Renal cortex interstitium (tissue), 15 donors: ENCODE data around the gene ITPRIPL2. TPM values are rescaled to one million over a fixed set of nuclear protein-coding genes. Genes with fewer than 3 reads are reported as not detected.

ENCODE experiments used
- DNase-seq, 11 donors: peaks; one replicate each; pipeline ENCODE4 v3.0.0-alpha.2; 2013; ENCODE audit warnings: low read depth in 9 of 11, low spot score in 4 of 11; ENCODE audit errors: extremely low read depth in 1 of 11
- long read RNA-seq, 16 experiments: transcript quantifications; one replicate each; lab custom pipeline, GENCODE V29; 2026
- polyA plus RNA-seq, 3 donors: library from polyadenylated mRNA; unstranded; fragments of 120-200 nt; gene quantifications; one replicate each; pipeline ENCODE4 v1.2.1, GENCODE V29; 2013; ENCODE audit not compliant: insufficient read length in 3 of 3

Gene ITPRIPL2
- polyA plus RNA-seq = 10 to 100 TPM; 13.9 to 17.4 (median 14.8) TPM
- long read RNA-seq, donor 1, full-length matches to known transcripts = 26 of 26 reads
- long read RNA-seq, donor 1, partial matches to known transcripts = 0 of 26 reads
- long read RNA-seq, donor 1, other reads (novel, unspliced or antisense) = 0 of 26 reads
- long read RNA-seq, donor 2, full-length matches to known transcripts = 30 of 30 reads
- long read RNA-seq, donor 2, partial matches to known transcripts = 0 of 30 reads
- long read RNA-seq, donor 2, other reads (novel, unspliced or antisense) = 0 of 30 reads
- long read RNA-seq, donor 3, full-length matches to known transcripts = 56 of 56 reads
- long read RNA-seq, donor 3, partial matches to known transcripts = 0 of 56 reads
- long read RNA-seq, donor 3, other reads (novel, unspliced or antisense) = 0 of 56 reads
- long read RNA-seq, donor 4, full-length matches to known transcripts = 18 of 18 reads
- long read RNA-seq, donor 4, partial matches to known transcripts = 0 of 18 reads
- long read RNA-seq, donor 4, other reads (novel, unspliced or antisense) = 0 of 18 reads
- long read RNA-seq, donor 5 = 0 reads
- long read RNA-seq, donor 6, full-length matches to known transcripts = 69 of 69 reads
- long read RNA-seq, donor 6, partial matches to known transcripts = 0 of 69 reads
- long read RNA-seq, donor 6, other reads (novel, unspliced or antisense) = 0 of 69 reads
- long read RNA-seq, donor 7, full-length matches to known transcripts = 53 of 53 reads
- long read RNA-seq, donor 7, partial matches to known transcripts = 0 of 53 reads
- long read RNA-seq, donor 7, other reads (novel, unspliced or antisense) = 0 of 53 reads
- long read RNA-seq, donor 8 = 0 reads
- long read RNA-seq, donor 9, full-length matches to known transcripts = 42 of 42 reads
- long read RNA-seq, donor 9, partial matches to known transcripts = 0 of 42 reads
- long read RNA-seq, donor 9, other reads (novel, unspliced or antisense) = 0 of 42 reads
- long read RNA-seq, donor 10, full-length matches to known transcripts = 37 of 37 reads
- long read RNA-seq, donor 10, partial matches to known transcripts = 0 of 37 reads
- long read RNA-seq, donor 10, other reads (novel, unspliced or antisense) = 0 of 37 reads
- long read RNA-seq, donor 11, full-length matches to known transcripts = 25 of 25 reads
- long read RNA-seq, donor 11, partial matches to known transcripts = 0 of 25 reads
- long read RNA-seq, donor 11, other reads (novel, unspliced or antisense) = 0 of 25 reads
- long read RNA-seq, donor 12, full-length matches to known transcripts = 16 of 16 reads
- long read RNA-seq, donor 12, partial matches to known transcripts = 0 of 16 reads
- long read RNA-seq, donor 12, other reads (novel, unspliced or antisense) = 0 of 16 reads
- long read RNA-seq, donor 13 = 0 reads
- long read RNA-seq, donor 14, full-length matches to known transcripts = 28 of 28 reads
- long read RNA-seq, donor 14, partial matches to known transcripts = 0 of 28 reads
- long read RNA-seq, donor 14, other reads (novel, unspliced or antisense) = 0 of 28 reads
- long read RNA-seq, donor 15, full-length matches to known transcripts = 21 of 21 reads
- long read RNA-seq, donor 15, partial matches to known transcripts = 0 of 21 reads
- long read RNA-seq, donor 15, other reads (novel, unspliced or antisense) = 0 of 21 reads
- long read RNA-seq, donor 16, full-length matches to known transcripts = 115 of 115 reads
- long read RNA-seq, donor 16, partial matches to known transcripts = 0 of 115 reads
- long read RNA-seq, donor 16, other reads (novel, unspliced or antisense) = 0 of 115 reads

- DNase-seq = peak in 8 of 11 donors; percentile 61 to 83 (median 78)
Observed at GRCh38 chr16:19113577-19114358, at the start of gene ITPRIPL2. Gene ITPRIPL2, plus strand, starts transcription at chr16:19113964. Its CDS starts 498 bp downstream, at chr16:19114462.

GRCh38 chr16:19066988-19067348 lies 46.8 kb upstream of the ITPRIPL2 start:
- DNase-seq = no peak

- DNase-seq = peak; percentile 99 to 100 (median 99)
Observed at GRCh38 chr16:19067349-19068236, 46.2 kb upstream of the ITPRIPL2 start, which contains the start of gene COQ7. Gene COQ7, plus strand, starts transcription at chr16:19067614. Its CDS starts 51 bp downstream, at chr16:19067665.

GRCh38 chr16:19068237-19068815 lies 45.4 kb upstream of the ITPRIPL2 start:
- no peak for DNase-seq

- peak in 2 of 11 donors; percentile 12 to 21 for DNase-seq
Observed at GRCh38 chr16:19071811-19072777, 41.7 kb upstream of the ITPRIPL2 start.

- no peak for DNase-seq
Observed at GRCh38 chr16:19073344-19073743, 40.4 kb upstream of the ITPRIPL2 start.

GRCh38 chr16:19073863-19074262 lies 39.9 kb upstream of the ITPRIPL2 start:
- DNase-seq = no peak

GRCh38 chr16:19075511-19075910 lies 38.3 kb upstream of the ITPRIPL2 start:
- DNase-seq = no peak

- no peak for DNase-seq
Observed at GRCh38 chr16:19077879-19078278, 35.9 kb upstream of the ITPRIPL2 start.

GRCh38 chr16:19083670-19084069 lies 30.1 kb upstream of the ITPRIPL2 start:
- DNase-seq = no peak

- no peak for DNase-seq
Observed at GRCh38 chr16:19084139-19084538, 29.6 kb upstream of the ITPRIPL2 start.

GRCh38 chr16:19084879-19085278 lies 28.9 kb upstream of the ITPRIPL2 start:
- no peak for DNase-seq

GRCh38 chr16:19085679-19086200 lies 28.0 kb upstream of the ITPRIPL2 start:
- no peak for DNase-seq

- DNase-seq = peak in 10 of 11 donors; percentile 76 to 87 (median 80)
Observed at GRCh38 chr16:19086322-19087199, 27.2 kb upstream of the ITPRIPL2 start.
